HepG2 (cell line): ENCODE measurements around the gene HMX1. TPM values are rescaled to one million over a fixed set of nuclear protein-coding genes. Genes with fewer than 3 reads are reported as not detected.

Experiments used
- ATAC-seq: fragments of 200-7000 bp; cut with Tn5 transposase; 3 replicates; pipeline ENCODE4 v1.9.1; 2020; ENCODE audit warnings: mild to moderate bottlenecking, moderate library complexity
- BruUV-seq: library from RNA; stranded (reverse); fragments of 400-500 nt; replicated peaks from 2 replicates; lab custom pipeline; 2021; lab: Mats Ljungman, UMichigan
- CTCF ChIA-PET: fragments of 300-600 bp; formaldehyde crosslinking; extraction: SDS; loops from one replicate; lab custom pipeline; 2021; ENCODE audit warnings: low total read pairs, inconsistent platforms, low intra/inter-chr PET ratio; lab: Yijun Ruan, JAX
- POLR2A ChIA-PET: fragments of 350-600 bp; sonication (Branson Sonifier 250); formaldehyde crosslinking; loops from one replicate; lab custom pipeline; 2020; ENCODE audit warnings: antibody characterized with exemption, inconsistent platforms; lab: Yijun Ruan, JAX
- DNase-seq: peaks from one replicate; pipeline ENCODE4 v3.0.0-alpha.2; 2015; ENCODE audit warnings: low spot score
- FAIRE-seq: peaks from 3 replicates; lab custom pipeline; 2011; peaks lifted over from hg19 to GRCh38; lab: Jason Lieb, UNC
- H2AFZ ChIP-seq: one replicate; pipeline ENCODE4 v1.6.1; 2011; ENCODE audit warnings: low read length, inconsistent platforms
- H3K27ac ChIP-seq: fragments of 300-600 bp; 3 replicates; pipeline ENCODE4 v1.8.0; 2011; ENCODE audit warnings: mixed run types, mild to moderate bottlenecking, mixed read lengths, low read length, inconsistent platforms; ENCODE audit not compliant: insufficient read depth; ENCODE audit errors: extremely low read length
- H3K27me3 ChIP-seq, 2 experiments: fragments of 200-600 bp in 1 of 2; 2 replicates in 1 of 2; 3 replicates in 1 of 2; pipeline versions ENCODE4 v1.6.0 to v1.8.0; 2011; ENCODE audit warnings: low read length in 2 of 2, mild to moderate bottlenecking in 2 of 2, moderate library complexity in 2 of 2, inconsistent platforms in 1 of 2; ENCODE audit not compliant: insufficient read depth in 2 of 2, control insufficient read depth in 1 of 2
- H3K36me3 ChIP-seq, 2 experiments: fragments of 200-600 bp in 1 of 2; replicated peaks in 1 of 2; 2 replicates in 1 of 2; 3 replicates in 1 of 2; pipeline versions ENCODE4 v1.5.1 to v1.8.0; 2011; ENCODE audit warnings: low read length in 2 of 2, inconsistent platforms in 1 of 2; ENCODE audit not compliant: insufficient read depth in 2 of 2, control insufficient read depth in 1 of 2
- H3K4me1 ChIP-seq: 2 replicates; pipeline ENCODE4 v1.5.1; 2012; ENCODE audit warnings: low read length, inconsistent platforms; ENCODE audit not compliant: insufficient read depth
- H3K4me2 ChIP-seq: 2 replicates; pipeline ENCODE4 v1.6.0; 2011; ENCODE audit warnings: low read depth, low read length, inconsistent platforms
- H3K4me3 ChIP-seq, 3 experiments: fragments of 200-600 bp in 1 of 3; sonication (generic), shearing (Covaris generic) in 1 of 3; replicated peaks in 1 of 3; 2 replicates each; pipeline ENCODE4 v1.5.1; 2011 to 2016; ENCODE audit warnings: low read length in 3 of 3, inconsistent platforms in 2 of 3, low read depth in 2 of 3, mild to moderate bottlenecking in 2 of 3, control low read depth in 1 of 3, mixed read lengths in 1 of 3; ENCODE audit not compliant: insufficient read depth in 1 of 3
- H3K79me2 ChIP-seq: one replicate; pipeline ENCODE4 v1.6.1; 2011; ENCODE audit warnings: low read length, inconsistent platforms; ENCODE audit not compliant: insufficient read depth
- H3K9ac ChIP-seq: 2 replicates; pipeline ENCODE4 v1.6.0; 2011; ENCODE audit warnings: mild to moderate bottlenecking, low read depth, low read length, inconsistent platforms; ENCODE audit not compliant: insufficient read depth
- H3K9me3 ChIP-seq: 2 replicates; pipeline ENCODE4 v1.5.1; 2012; ENCODE audit warnings: mild to moderate bottlenecking, low read length
- H4K20me1 ChIP-seq: 2 replicates; pipeline ENCODE4 v1.6.0; 2011; ENCODE audit warnings: inconsistent platforms, mild to moderate bottlenecking, low read length, moderate library complexity; ENCODE audit not compliant: insufficient read depth
- ATF7 ChIP-seq, 2 experiments: fragments of 450-650 bp in 1 of 2; sonication (generic) in 1 of 2; formaldehyde crosslinking in 1 of 2; IDR thresholded peaks; 2 replicates each; pipeline versions ENCODE4 v1.4.0 to v1.6.1; 2016 to 2020; ENCODE audit warnings: antibody characterized with exemption in 1 of 2, mild to moderate bottlenecking in 1 of 2, missing genetic modification reagents in 1 of 2
- CREB1 ChIP-seq, 2 experiments: fragments of 450-650 bp in 1 of 2; IDR thresholded peaks; 2 replicates each; pipeline ENCODE4 v1.6.1; 2016 to 2017; ENCODE audit warnings: control low read depth in 1 of 2, mild to moderate bottlenecking in 1 of 2, missing compliant biosample characterization in 1 of 2, missing genetic modification characterization in 1 of 2
- SMARCC2 ChIP-seq: fragments of 450-650 bp; IDR thresholded peaks from 2 replicates; pipeline ENCODE4 v1.6.1; 2017; ENCODE audit warnings: antibody characterized with exemption, mild to moderate bottlenecking
- ZNF644 ChIP-seq: IDR thresholded peaks from 2 replicates; pipeline ENCODE4 v1.6.1; 2016; ENCODE audit warnings: low read depth
- ZNF768 ChIP-seq: sonication (generic); formaldehyde crosslinking; IDR thresholded peaks from 2 replicates; pipeline ENCODE4 v1.4.0; 2020; ENCODE audit warnings: missing genetic modification reagents
- WGBS: methylation state at CpG from one replicate; pipeline ENCODE4 v1.1.6; 2017; ENCODE audit warnings: low lambda C conversion rate; 5-methylcytosine and 5-hydroxymethylcytosine counted together
- in situ Hi-C: cut with HindIII; loops from 2 replicates; pipeline ENCODE4 v1.10.0; 2017; ENCODE audit warnings: low pct_unique_long_range_greater_than_20kb; ENCODE audit not compliant: extremely low pct_ligation_motif_present
- intact Hi-C: fragments of 100-400 bp; cut with micrococcal nuclease; formaldehyde crosslinking; loops from one replicate; pipeline ENCODE4 v1.10.0; 2022; ENCODE audit not compliant: unreplicated experiment
- polyA plus RNA-seq, 8 experiments: library from polyadenylated mRNA; depleted of rRNA in 3 of 8; stranded (reverse) in 7 of 8; unstranded in 1 of 8; fragments of >200 nt; fragmentation: Illumina TruSeq in 4 of 8; extraction: Trizol in 4 of 8; gene quantifications; 2 replicates each; pipeline versions ENCODE4 v1.2.1 to v1.2.3, GENCODE V29; 2011 to 2016; ENCODE audit warnings: low read depth in 4 of 8, missing spikeins in 1 of 8, mixed read lengths in 1 of 8; ENCODE audit not compliant: insufficient read depth in 1 of 8
- total RNA-seq, 5 experiments: library from RNA; depleted of rRNA; stranded (reverse); fragments of >200 nt; fragmentation: Illumina TruSeq; extraction: Trizol; gene quantifications; 2 replicates each; pipeline ENCODE4 v1.2.3, GENCODE V29; 2016; ENCODE audit warnings: low read depth in 1 of 5

Gene HMX1
- total and polyA plus RNA-seq, 2 of the 13 experiments (the other 11 are each of a cell fraction or from before 2014, with no cell fraction given) = not detected

DNA sequence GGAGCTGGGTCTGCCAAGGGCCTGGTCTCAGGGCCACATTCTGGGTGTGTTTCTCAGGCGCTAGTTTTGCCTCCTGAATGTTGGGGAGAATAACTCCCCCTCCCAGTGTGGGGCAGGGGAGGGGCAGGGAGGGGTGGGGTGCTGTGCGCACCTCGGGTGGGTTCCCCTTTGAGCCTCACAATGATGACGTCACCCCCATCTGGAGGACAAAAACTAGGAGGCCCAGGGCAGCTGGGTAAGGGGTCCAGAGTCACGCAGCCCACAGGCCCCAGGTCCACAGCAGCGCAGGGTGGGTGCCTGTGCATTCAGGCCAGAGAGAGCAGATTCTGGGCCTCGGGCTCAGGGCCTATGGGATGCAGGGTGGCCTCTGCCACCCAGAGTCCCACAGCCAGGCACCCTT lies 23.7 kb upstream of the HMX1 start:
- POLR2A ChIA-PET = no interaction called here
- Histone ChIP-seq H4K20me1 (no peaks in the 10 kb centered on the region), H3K36me3 (no peaks in the 10 kb centered on the region), H3K9ac (no peak overlapping the region), H3K4me2 (no peak overlapping the region), H3K27ac (no peak overlapping the region), H3K4me3 (no peak overlapping the region), H3K79me2 (no peaks in the 10 kb centered on the region), H3K9me3 (no peaks in the 10 kb centered on the region), H3K27me3 (peaks cover 15 to 69% of the 10 kb centered on the region in 2 experiments; a peak in 4 of 5 replicates), H2AFZ (no peak overlapping the region), H3K4me1 (peaks cover 5% of the 10 kb centered on the region; the same call in 1 of the 2 replicates)
- peak; percentile 91 for TF ChIP-seq CREB1 (IDR thresholded peaks at IDR 0.05)
- TF ChIP-seq CREB1 (CRISPR knock-in tag; IDR thresholded peaks at IDR 0.05) = no peak
- TF ChIP-seq ATF7 (IDR thresholded peaks at IDR 0.05) = peak; percentile 93
- no peak for TF ChIP-seq ATF7 (CRISPR knock-in tag; IDR thresholded peaks at IDR 0.05)
- TF ChIP-seq ZNF644 (CRISPR knock-in tag) = no peak
- ATAC-seq (no peak), DNase-seq (no peak), FAIRE-seq (no peak)
- WGBS = no CpG with 5 or more reads among the region's 7 CpGs
- CTCF ChIA-PET = no interaction called here
- BruUV-seq = no TSS peak
- intact Hi-C loops (no loop called here), in situ Hi-C loops (no loop called here)

DNA sequence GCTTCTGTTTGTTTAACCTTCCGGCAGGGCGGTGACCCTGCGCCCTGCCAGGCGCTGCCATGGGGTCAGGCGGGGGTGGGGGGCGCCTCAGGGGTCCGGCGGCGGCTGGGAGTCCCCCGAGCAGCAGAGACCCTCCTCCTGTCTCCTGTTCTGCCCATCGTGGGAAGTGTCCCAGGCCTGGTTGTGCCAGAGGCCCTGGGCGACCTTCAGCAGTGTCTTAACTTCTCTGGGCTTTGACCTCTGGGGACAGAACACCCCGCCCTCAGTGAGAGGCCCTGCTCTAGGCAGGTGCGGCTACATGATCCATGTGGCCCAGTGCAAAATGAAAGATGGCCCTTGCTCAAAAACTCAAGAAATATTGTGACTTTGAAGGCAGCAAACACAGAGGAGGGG lies 22.8 kb upstream of the HMX1 start:
- H3K4me1 ChIP-seq = peaks cover 5% of the 10 kb centered on the region; the same call in 1 of the 2 replicates
- no peak for TF ChIP-seq SMARCC2
- TF ChIP-seq ZNF768 (CRISPR knock-in tag) = peak; percentile 92
- ChIA-PET POLR2A (no interaction called here), CTCF (no interaction called here)
- no peaks in the 10 kb centered on the region for H3K36me3 ChIP-seq
- H2AFZ ChIP-seq = no peak overlapping the region
- 0% methylated on average over 3 of the region's 14 CpGs for WGBS
- peaks cover 14 to 67% of the 10 kb centered on the region in 2 experiments; a peak in 4 of 5 replicates for H3K27me3 ChIP-seq
- in situ Hi-C loops (no loop called here), intact Hi-C loops (no loop called here)
- no peaks in the 10 kb centered on the region for H4K20me1 ChIP-seq
- no peak for FAIRE-seq
- H3K4me2 ChIP-seq = peak overlapping the region; percentile 12; the same call in 1 of the 2 replicates
- no peak overlapping the region for H3K9ac ChIP-seq
- ATAC-seq = 0 out of 3 replicates have a peak, but pooled peaks have one; percentile 14
- H3K4me3 ChIP-seq = no peak overlapping the region; a peak in 1 of 6 replicates
- no TSS peak for BruUV-seq
- no peak overlapping the region for H3K27ac ChIP-seq
- H3K9me3 ChIP-seq = no peaks in the 10 kb centered on the region
- DNase-seq = no peak
- H3K79me2 ChIP-seq = no peaks in the 10 kb centered on the region
